Activated CD8-positive, alpha-beta memory T cell treated with anti-CD3 and anti-CD28 coated beads for 4 hours (primary cell): ENCODE data around the gene POLR1H.

ENCODE experiments used
- DNase-seq, 2 donors: peaks; one replicate each; pipeline ENCODE4 v3.0.0-alpha.2; 2020; ENCODE audit warnings: low read depth in 2 of 2

POLR1H gene

GRCh38 chr6:30093951-30094661, 33.0 kb downstream of the POLR1H start:
- no peak for DNase-seq

- no peak for DNase-seq
Measured at GRCh38 chr6:30096829-30097228, 35.8 kb downstream of the POLR1H start.

GRCh38 chr6:30097902-30098768, 37.1 kb downstream of the POLR1H start:
- no peak for DNase-seq

- DNase-seq, result no peak
Measured at GRCh38 chr6:30100154-30100553, 39.1 kb downstream of the POLR1H start.

GRCh38 chr6:30100585-30101443, 39.7 kb downstream of the POLR1H start:
- DNase-seq, result no peak

- DNase-seq, result peak; percentile 19 to 24
Measured at GRCh38 chr6:30101444-30102413, 40.7 kb downstream of the POLR1H start.

- DNase-seq, result no peak
Measured at GRCh38 chr6:30102414-30102969, 41.4 kb downstream of the POLR1H start.

GRCh38 chr6:30102970-30103871, 42.2 kb downstream of the POLR1H start:
- peak; percentile 71 to 73 for DNase-seq

- DNase-seq, result no peak
Measured at GRCh38 chr6:30103872-30104179, 42.8 kb downstream of the POLR1H start.

- DNase-seq, result no peak
Measured at GRCh38 chr6:30104661-30105060, 43.6 kb downstream of the POLR1H start.

- DNase-seq, result no peak
Measured at GRCh38 chr6:30111266-30111856, 50.3 kb downstream of the POLR1H start.

GRCh38 chr6:30112402-30112994, 51.4 kb downstream of the POLR1H start:
- DNase-seq, result no peak

- no peak for DNase-seq
Measured at GRCh38 chr6:30113003-30113759, 52.1 kb downstream of the POLR1H start, which contains the start of gene TRIM31. TSS of gene TRIM31 (minus strand) at chr6:30113090. CDS start at chr6:30112805, 285 bp downstream.

- no peak for DNase-seq
Measured at GRCh38 chr6:30113841-30114240, 52.8 kb downstream of the POLR1H start.
